Activated T-cell treated with anti-CD3 and anti-CD28 coated beads, Interleukin-2, amount 50 U/mL, for 72 hours (primary cell): ENCODE measurements around the gene DLG2. TPM values are rescaled to one million over a fixed set of nuclear protein-coding genes. Genes with fewer than 3 reads are reported as not detected.

Source experiments
- ATAC-seq, 2 donors: fragments of 150-1000 bp; cut with Tn5 transposase; replicated peaks in 1 of 2; 2 replicates each; pipeline ENCODE4 v1.10.0; 2021; ENCODE audit warnings: moderate library complexity in 2 of 2, mild to moderate bottlenecking in 1 of 2
- DNase-seq, 2 donors: peaks; one replicate each; pipeline ENCODE4 v3.0.0; 2021 to 2022; ENCODE audit warnings: mixed read lengths in 1 of 2
- H3K27ac Mint-ChIP-seq: one replicate; pipeline ENCODE4 v1.8.0; 2022; ENCODE audit warnings: mild to moderate bottlenecking, moderate library complexity, mixed read lengths
- H3K27me3 Mint-ChIP-seq: one replicate; pipeline ENCODE4 v1.8.0; 2022; ENCODE audit warnings: low read depth, mixed read lengths
- H3K36me3 Mint-ChIP-seq, 2 donors: one replicate each; pipeline ENCODE4 v1.8.0; 2022; ENCODE audit warnings: mixed read lengths in 2 of 2, mild to moderate bottlenecking in 1 of 2; ENCODE audit not compliant: insufficient read depth in 2 of 2
- H3K4me1 Mint-ChIP-seq: one replicate; pipeline ENCODE4 v1.8.0; 2022; ENCODE audit warnings: low read depth, mixed read lengths
- H3K4me3 Mint-ChIP-seq, 2 donors: one replicate each; pipeline ENCODE4 v1.8.0; 2022; ENCODE audit warnings: mild to moderate bottlenecking in 2 of 2, mixed read lengths in 2 of 2, moderate library complexity in 2 of 2
- H3K9me3 Mint-ChIP-seq, 2 donors: one replicate each; pipeline ENCODE4 v1.8.0; 2022; ENCODE audit warnings: mixed read lengths in 2 of 2
- total RNA-seq, 2 donors: library from RNA; stranded (reverse); gene quantifications; one replicate each; pipeline ENCODE4 v1.2.3, GENCODE V29; 2022

DLG2 gene
- total RNA-seq, 2 donors from 2014 or later: 4.1 to 5.3 TPM

- Mint-ChIP-seq H3K36me3 (no peaks in the 10 kb centered on the region), H3K27ac (no peak overlapping the region), H3K27me3 (no peaks in the 10 kb centered on the region), H3K4me3 (no peak overlapping the region), H3K4me1 (no peaks in the 10 kb centered on the region), H3K9me3 (peaks cover 5 to 8% of the 10 kb centered on the region in 2 donors)
- ATAC-seq: no peak
- DNase-seq: no peak
Measured at GRCh38 chr11:84536456-84536855, 1090.7 kb downstream of the DLG2 start.

GRCh38 chr11:84532364-84532763, 1094.8 kb downstream of the DLG2 start:
- Mint-ChIP-seq H3K36me3 (no peaks in the 10 kb centered on the region), H3K27me3 (no peaks in the 10 kb centered on the region), H3K4me3 (no peak overlapping the region), H3K27ac (no peak overlapping the region), H3K4me1 (no peaks in the 10 kb centered on the region), H3K9me3 (peaks cover 5 to 8% of the 10 kb centered on the region in 2 donors)
- DNase-seq: no peak
- no peak for ATAC-seq

- Mint-ChIP-seq H3K27me3 (no peaks in the 10 kb centered on the region), H3K9me3 (peaks cover 3 to 4% of the 10 kb centered on the region in 2 donors), H3K27ac (no peak overlapping the region), H3K4me3 (no peak overlapping the region), H3K36me3 (peaks cover 0 to 2% of the 10 kb centered on the region in 2 donors), H3K4me1 (no peaks in the 10 kb centered on the region)
- no peak for DNase-seq
- no peak for ATAC-seq
Measured at GRCh38 chr11:84526250-84526649, 1100.9 kb downstream of the DLG2 start.

GRCh38 chr11:84524422-84525051, 1102.6 kb downstream of the DLG2 start:
- Mint-ChIP-seq H3K36me3 (peaks cover 0 to 2% of the 10 kb centered on the region in 2 donors), H3K4me3 (no peak overlapping the region), H3K4me1 (no peaks in the 10 kb centered on the region), H3K9me3 (peaks cover 3 to 4% of the 10 kb centered on the region in 2 donors), H3K27me3 (no peaks in the 10 kb centered on the region), H3K27ac (no peak overlapping the region)
- ATAC-seq (no peak), DNase-seq (no peak)

GRCh38 chr11:84522331-84522730, 1104.8 kb downstream of the DLG2 start:
- Mint-ChIP-seq H3K27me3 (no peaks in the 10 kb centered on the region), H3K4me3 (no peak overlapping the region), H3K4me1 (no peaks in the 10 kb centered on the region), H3K36me3 (peaks cover 0 to 2% of the 10 kb centered on the region in 2 donors), H3K9me3 (peaks cover 5 to 6% of the 10 kb centered on the region in 2 donors), H3K27ac (no peak overlapping the region)
- DNase-seq (no peak), ATAC-seq (no peak)

GRCh38 chr11:84518631-84519183, 1108.4 kb downstream of the DLG2 start:
- H3K27ac Mint-ChIP-seq: no peak overlapping the region
- ATAC-seq (no peak), DNase-seq (no peak)
- no peaks in the 10 kb centered on the region for H3K36me3 Mint-ChIP-seq
- no peaks in the 10 kb centered on the region for H3K27me3 Mint-ChIP-seq
- H3K4me1 Mint-ChIP-seq: no peaks in the 10 kb centered on the region
- no peak overlapping the region for H3K4me3 Mint-ChIP-seq
- H3K9me3 Mint-ChIP-seq: peaks cover 4 to 8% of the 10 kb centered on the region in 2 donors

- H3K9me3 Mint-ChIP-seq: peaks cover 8 to 13% of the 10 kb centered on the region in 2 donors
- ATAC-seq: no peak
- H3K4me3 Mint-ChIP-seq: no peak overlapping the region
- H3K27me3 Mint-ChIP-seq: no peaks in the 10 kb centered on the region
- H3K4me1 Mint-ChIP-seq: no peaks in the 10 kb centered on the region
- no peak overlapping the region for H3K27ac Mint-ChIP-seq
- DNase-seq: no peak
- H3K36me3 Mint-ChIP-seq: no peaks in the 10 kb centered on the region
Measured at GRCh38 chr11:84514436-84514835, 1112.7 kb downstream of the DLG2 start.

GRCh38 chr11:84503503-84503902, 1123.6 kb downstream of the DLG2 start:
- H3K4me1 Mint-ChIP-seq: no peaks in the 10 kb centered on the region
- no peaks in the 10 kb centered on the region for H3K36me3 Mint-ChIP-seq
- no peak for DNase-seq
- ATAC-seq: no peak
- no peak overlapping the region for H3K27ac Mint-ChIP-seq
- H3K9me3 Mint-ChIP-seq: peaks cover 0 to 5% of the 10 kb centered on the region in 2 donors
- H3K4me3 Mint-ChIP-seq: no peak overlapping the region
- H3K27me3 Mint-ChIP-seq: no peaks in the 10 kb centered on the region

- Mint-ChIP-seq H3K27ac (no peak overlapping the region), H3K4me1 (no peaks in the 10 kb centered on the region), H3K4me3 (no peak overlapping the region), H3K36me3 (no peaks in the 10 kb centered on the region), H3K27me3 (no peaks in the 10 kb centered on the region), H3K9me3 (peaks cover 0 to 4% of the 10 kb centered on the region in 2 donors)
- DNase-seq (no peak), ATAC-seq (no peak)
Measured at GRCh38 chr11:84501750-84502149, 1125.4 kb downstream of the DLG2 start.

GRCh38 chr11:84497981-84498411, 1129.1 kb downstream of the DLG2 start:
- Mint-ChIP-seq H3K36me3 (peaks cover 1 to 4% of the 10 kb centered on the region in 2 donors), H3K27ac (no peak overlapping the region), H3K4me1 (no peaks in the 10 kb centered on the region), H3K27me3 (no peaks in the 10 kb centered on the region), H3K4me3 (no peak overlapping the region), H3K9me3 (peaks cover 7 to 13% of the 10 kb centered on the region in 2 donors)
- DNase-seq: no peak
- peak in 1 of 2 donors; percentile 69 for ATAC-seq

GRCh38 chr11:84497181-84497580, 1130.0 kb downstream of the DLG2 start:
- H3K27ac Mint-ChIP-seq: no peak overlapping the region
- peaks cover 1 to 4% of the 10 kb centered on the region in 2 donors for H3K36me3 Mint-ChIP-seq
- H3K4me1 Mint-ChIP-seq: no peaks in the 10 kb centered on the region
- H3K27me3 Mint-ChIP-seq: no peaks in the 10 kb centered on the region
- H3K4me3 Mint-ChIP-seq: no peak overlapping the region
- peaks cover 7 to 16% of the 10 kb centered on the region in 2 donors for H3K9me3 Mint-ChIP-seq
- DNase-seq (no peak), ATAC-seq (no peak)

GRCh38 chr11:84496122-84496521, 1131.0 kb downstream of the DLG2 start:
- DNase-seq: no peak
- peaks cover 1 to 4% of the 10 kb centered on the region in 2 donors for H3K36me3 Mint-ChIP-seq
- H3K27me3 Mint-ChIP-seq: no peaks in the 10 kb centered on the region
- ATAC-seq: peak; percentile 29 to 63
- H3K9me3 Mint-ChIP-seq: peaks cover 7 to 16% of the 10 kb centered on the region in 2 donors
- H3K27ac Mint-ChIP-seq: no peak overlapping the region
- no peak overlapping the region for H3K4me3 Mint-ChIP-seq
- no peaks in the 10 kb centered on the region for H3K4me1 Mint-ChIP-seq

- no peaks in the 10 kb centered on the region for H3K36me3 Mint-ChIP-seq
- H3K4me1 Mint-ChIP-seq: no peaks in the 10 kb centered on the region
- peaks cover 0 to 2% of the 10 kb centered on the region in 2 donors for H3K9me3 Mint-ChIP-seq
- ATAC-seq: no peak
- H3K4me3 Mint-ChIP-seq: no peak overlapping the region
- no peaks in the 10 kb centered on the region for H3K27me3 Mint-ChIP-seq
- no peak for DNase-seq
- no peak overlapping the region for H3K27ac Mint-ChIP-seq
Measured at GRCh38 chr11:84480131-84480530, 1147.0 kb downstream of the DLG2 start.

- no peak for DNase-seq
- H3K36me3 Mint-ChIP-seq: no peaks in the 10 kb centered on the region
- no peak for ATAC-seq
- no peak overlapping the region for H3K4me3 Mint-ChIP-seq
- no peaks in the 10 kb centered on the region for H3K4me1 Mint-ChIP-seq
- no peak overlapping the region for H3K27ac Mint-ChIP-seq
- peaks cover 0 to 3% of the 10 kb centered on the region in 2 donors for H3K9me3 Mint-ChIP-seq
- no peaks in the 10 kb centered on the region for H3K27me3 Mint-ChIP-seq
Measured at GRCh38 chr11:84476581-84476980, 1150.6 kb downstream of the DLG2 start.
